HEK293T (cell line): ENCODE data around the gene RGL3.
"Not testable (repeated sequence)": the region's sequence is repeated elsewhere in the genome, so short reads cannot be mapped to it uniquely, and the experiment has no call there.

Experiments used
- CTCF ChIA-PET: fragments of 350-600 bp; formaldehyde crosslinking; extraction: SDS; loops from one replicate; lab custom pipeline; 2021; ENCODE audit warnings: antibody characterized with exemption, inconsistent platforms; lab: Yijun Ruan, JAX
- POLR2A ChIA-PET: fragments of 350-600 bp; formaldehyde crosslinking; extraction: SDS; loops from one replicate; lab custom pipeline; 2020; ENCODE audit warnings: antibody characterized with exemption, inconsistent platforms; lab: Yijun Ruan, JAX
- DNase-seq: peaks from one replicate; pipeline ENCODE4 v3.0.0; 2012; ENCODE audit warnings: mixed read lengths; ENCODE audit errors: extremely low spot score
- ARNT ChIP-seq: fragments of 450-650 bp; IDR thresholded peaks from 2 replicates; pipeline ENCODE4 v1.6.1; 2017; ENCODE audit warnings: mild to moderate bottlenecking
- BHLHE40 ChIP-seq: fragments of 450-650 bp; IDR thresholded peaks from 2 replicates; pipeline ENCODE4 v1.6.1; 2016; ENCODE audit warnings: mild to moderate bottlenecking, moderate library complexity, borderline replicate concordance
- CTBP1 ChIP-seq: fragments of 450-650 bp; IDR thresholded peaks from 2 replicates; pipeline ENCODE4 v1.6.1; 2016; ENCODE audit warnings: borderline replicate concordance
- ELF4 ChIP-seq: fragments of 450-650 bp; IDR thresholded peaks from 2 replicates; pipeline ENCODE4 v1.6.1; 2017; ENCODE audit warnings: antibody characterized with exemption
- FOXA1 ChIP-seq: fragments of 450-650 bp; IDR thresholded peaks from 2 replicates; pipeline ENCODE4 v1.6.1; 2016; ENCODE audit warnings: mild to moderate bottlenecking
- FOXK2 ChIP-seq: fragments of 450-650 bp; IDR thresholded peaks from 2 replicates; pipeline ENCODE4 v1.6.1; 2016; ENCODE audit warnings: mild to moderate bottlenecking
- FOXM1 ChIP-seq: fragments of 450-650 bp; IDR thresholded peaks from 2 replicates; pipeline ENCODE4 v1.6.1; 2017; ENCODE audit warnings: mild to moderate bottlenecking, borderline replicate concordance
- HDGF ChIP-seq: fragments of 450-650 bp; IDR thresholded peaks from 2 replicates; pipeline ENCODE4 v1.6.1; 2017; ENCODE audit warnings: antibody characterized with exemption, borderline replicate concordance
- L3MBTL2 ChIP-seq: fragments of 450-650 bp; conservative IDR thresholded peaks from 2 replicates; pipeline ENCODE4 v1.6.1; 2016; ENCODE audit warnings: mild to moderate bottlenecking
- LEF1 ChIP-seq: fragments of 450-650 bp; IDR thresholded peaks from 2 replicates; pipeline ENCODE4 v1.6.1; 2017; ENCODE audit warnings: mild to moderate bottlenecking, borderline replicate concordance
- NFRKB ChIP-seq: fragments of 450-650 bp; IDR thresholded peaks from 2 replicates; pipeline ENCODE4 v1.6.1; 2016; ENCODE audit warnings: mild to moderate bottlenecking, moderate library complexity
- PKNOX1 ChIP-seq: fragments of 450-650 bp; IDR thresholded peaks from 2 replicates; pipeline ENCODE4 v1.6.1; 2016
- SP1 ChIP-seq: fragments of 450-650 bp; IDR thresholded peaks from 2 replicates; pipeline ENCODE4 v1.6.1; 2017
- SUZ12 ChIP-seq: fragments of 450-650 bp; IDR thresholded peaks from 2 replicates; pipeline ENCODE4 v1.6.1; 2016; ENCODE audit warnings: mild to moderate bottlenecking
- TARDBP ChIP-seq: fragments of 450-650 bp; IDR thresholded peaks from 2 replicates; pipeline ENCODE4 v1.6.1; 2016
- ZNF384 ChIP-seq: fragments of 450-650 bp; IDR thresholded peaks from 2 replicates; pipeline ENCODE4 v1.6.1; 2016

The RGL3 gene

GRCh38 chr19:11418549-11419506 is at the start of gene RGL3:
Gene RGL3, minus strand, starts transcription at chr19:11419314. Its CDS starts 36 bp downstream, at chr19:11419278.
- ChIA-PET POLR2A (interaction anchor here (1.0 to 1.5 kb wide), 3 partner anchors 16 to 44 kb away, joined by 3 to 5 read pairs (median 4); partner anchors contain the start of gene ODAD3), CTCF (no interaction called here)
- DNase-seq: no peak
- TF ChIP-seq SP1 (no peak), TARDBP (no peak), FOXM1 (no peak), ELF4 (no peak), LEF1 (no peak), FOXK2 (no peak), HDGF (no peak), FOXA1 (no peak), NFRKB (no peak)

GRCh38 chr19:11468266-11468845 is 49.2 kb upstream of the RGL3 start:
- CTCF ChIA-PET: interaction anchor here (2.0 kb wide), 1 partner anchor 14 kb away, joined by 9 read pairs; no protein-coding TSS in a partner anchor
- POLR2A ChIA-PET, DNase-seq: not testable (repeated sequence)

GRCh38 chr19:11465600-11465999 is 46.5 kb upstream of the RGL3 start:
- CTCF ChIA-PET: no interaction called here
- TF ChIP-seq L3MBTL2 (no peak), SP1 (no peak), ELF4 (no peak), FOXK2 (no peak), NFRKB (no peak), PKNOX1 (no peak), FOXM1 (no peak), CTBP1 (no peak), TARDBP (no peak), FOXA1 (no peak), LEF1 (no peak), ARNT (no peak), SUZ12 (no peak), BHLHE40 (no peak), ZNF384 (no peak), HDGF (no peak)
- POLR2A ChIA-PET: no interaction called here
- DNase-seq: no peak

GRCh38 chr19:11464333-11465265 is 45.5 kb upstream of the RGL3 start:
- no peak for TF ChIP-seq L3MBTL2
- TF ChIP-seq SP1: no peak
- no peak for TF ChIP-seq NFRKB
- TF ChIP-seq FOXM1: no peak
- no peak for TF ChIP-seq PKNOX1
- TF ChIP-seq FOXA1: no peak
- no peak for TF ChIP-seq FOXK2
- TF ChIP-seq BHLHE40: no peak
- TF ChIP-seq SUZ12: no peak
- TF ChIP-seq TARDBP: no peak
- no peak for TF ChIP-seq ELF4
- TF ChIP-seq ARNT: no peak
- TF ChIP-seq CTBP1: no peak
- POLR2A ChIA-PET: no interaction called here
- no peak for DNase-seq
- CTCF ChIA-PET: no interaction called here

- CTCF ChIA-PET: no interaction called here
- POLR2A ChIA-PET: no interaction called here
- no peak for DNase-seq
- TF ChIP-seq CTBP1 (no peak), TARDBP (no peak), ARNT (no peak), SP1 (no peak), PKNOX1 (no peak)
Observed at GRCh38 chr19:11463391-11463790, 44.3 kb upstream of the RGL3 start.
